WTC11 (cell line): ENCODE measurements around the gene HOXB8. TPM values are rescaled to one million over a fixed set of nuclear protein-coding genes. Genes with fewer than 3 reads are reported as not detected.

Source experiments
- ATAC-seq: fragments of 200-7000 bp; cut with Tn5 transposase; 2 replicates; pipeline ENCODE4 v1.10.0; 2021; ENCODE audit warnings: mild to moderate bottlenecking, moderate library complexity
- CTCF ChIA-PET: fragments of 300-600 bp; sonication (Branson Sonifier 250); formaldehyde crosslinking; loops from one replicate; lab custom pipeline; 2021; ENCODE audit warnings: antibody characterized with exemption; lab: Charles Lee
- POLR2A ChIA-PET: fragments of 350-600 bp; sonication (Branson Sonifier 250); formaldehyde crosslinking; loops from one replicate; lab custom pipeline; 2021; ENCODE audit warnings: antibody characterized with exemption; lab: Charles Lee
- DNase-seq: peaks from one replicate; pipeline ENCODE4 v3.0.0; 2021; ENCODE audit warnings: low spot score
- H3K27ac Mint-ChIP-seq: 2 replicates; pipeline ENCODE4 v1.8.0; 2021; ENCODE audit warnings: mixed read lengths
- H3K27me3 Mint-ChIP-seq: 2 replicates; pipeline ENCODE4 v1.8.0; 2021; ENCODE audit warnings: low read depth, mild to moderate bottlenecking, moderate library complexity, mixed read lengths
- H3K36me3 Mint-ChIP-seq: 2 replicates; pipeline ENCODE4 v1.8.0; 2021; ENCODE audit warnings: mixed read lengths
- H3K4me1 Mint-ChIP-seq: 2 replicates; pipeline ENCODE4 v1.8.0; 2022; ENCODE audit warnings: mixed read lengths
- H3K4me3 Mint-ChIP-seq: 2 replicates; pipeline ENCODE4 v1.8.0; 2021; ENCODE audit warnings: mild to moderate bottlenecking, moderate library complexity, mixed read lengths
- H3K9me3 Mint-ChIP-seq: 2 replicates; pipeline ENCODE4 v1.8.0; 2021; ENCODE audit warnings: mixed read lengths
- E2F1 ChIP-seq: sonication (generic); formaldehyde crosslinking; IDR thresholded peaks from 2 replicates; pipeline ENCODE4 v1.8.0; 2022; ENCODE audit warnings: mild to moderate bottlenecking, missing genetic modification reagents
- E2F5 ChIP-seq: sonication (generic); formaldehyde crosslinking; IDR thresholded peaks from 2 replicates; pipeline ENCODE4 v1.8.1; 2022; ENCODE audit warnings: mild to moderate bottlenecking, moderate library complexity, missing genetic modification reagents
- EMX1 ChIP-seq: fragments of 250-450 bp; sonication (Bioruptor Pico); IDR thresholded peaks from 2 replicates; pipeline ENCODE4 v1.8.0; 2021; ENCODE audit warnings: mild to moderate bottlenecking
- FOXK1 ChIP-seq: sonication (generic); formaldehyde crosslinking; IDR thresholded peaks from 2 replicates; pipeline ENCODE4 v1.8.0; 2022; ENCODE audit warnings: mild to moderate bottlenecking, moderate library complexity, missing genetic modification reagents
- FOXP1 ChIP-seq: sonication (generic); formaldehyde crosslinking; IDR thresholded peaks from 2 replicates; pipeline ENCODE4 v1.8.0; 2022; ENCODE audit warnings: missing genetic modification reagents, mild to moderate bottlenecking, moderate library complexity, borderline replicate concordance
- HMGA2 ChIP-seq: fragments of 250-450 bp; sonication (Bioruptor Pico); IDR thresholded peaks from 2 replicates; pipeline ENCODE4 v1.4.0; 2021; ENCODE audit warnings: mild to moderate bottlenecking, moderate library complexity
- NFE2L1 ChIP-seq: sonication (generic); formaldehyde crosslinking; IDR thresholded peaks from 2 replicates; pipeline ENCODE4 v1.8.1; 2023; ENCODE audit warnings: missing genetic modification reagents
- NR1H2 ChIP-seq: sonication (generic); formaldehyde crosslinking; IDR thresholded peaks from 2 replicates; pipeline ENCODE4 v1.9.0; 2021; ENCODE audit warnings: mild to moderate bottlenecking, moderate library complexity, missing genetic modification reagents
- NR3C1 ChIP-seq: sonication (generic); formaldehyde crosslinking; conservative IDR thresholded peaks from 2 replicates; pipeline ENCODE4 v1.8.1; 2023; ENCODE audit warnings: low read depth, mild to moderate bottlenecking, missing genetic modification reagents
- OVOL2 ChIP-seq: fragments of 250-450 bp; sonication (Bioruptor Pico); IDR thresholded peaks from 2 replicates; pipeline ENCODE4 v1.9.0; 2021; ENCODE audit warnings: mild to moderate bottlenecking, borderline replicate concordance
- PRRX2 ChIP-seq: fragments of 250-450 bp; sonication (Bioruptor Pico); IDR thresholded peaks from 2 replicates; pipeline ENCODE4 v1.8.0; 2021; ENCODE audit warnings: mild to moderate bottlenecking
- RELA ChIP-seq: sonication (generic); formaldehyde crosslinking; IDR thresholded peaks from 2 replicates; pipeline ENCODE4 v1.8.1; 2022; ENCODE audit warnings: missing genetic modification reagents, mild to moderate bottlenecking, borderline replicate concordance
- SMAD3 ChIP-seq: sonication (generic); formaldehyde crosslinking; IDR thresholded peaks from 2 replicates; pipeline ENCODE4 v1.8.0; 2022; ENCODE audit warnings: missing genetic modification reagents, mild to moderate bottlenecking, borderline replicate concordance
- SOX15 ChIP-seq: fragments of 250-450 bp; sonication (Bioruptor Pico); IDR thresholded peaks from 2 replicates; pipeline ENCODE4 v1.9.0; 2021; ENCODE audit warnings: mild to moderate bottlenecking
- TCF7 ChIP-seq: sonication (generic); formaldehyde crosslinking; IDR thresholded peaks from 2 replicates; pipeline ENCODE4 v1.8.0; 2022; ENCODE audit warnings: mild to moderate bottlenecking, low read depth, missing genetic modification reagents, moderate library complexity
- ZNF121 ChIP-seq: sonication (generic); formaldehyde crosslinking; IDR thresholded peaks from 2 replicates; pipeline ENCODE4 v1.8.0; 2023; ENCODE audit warnings: missing genetic modification reagents
- ZNF232 ChIP-seq: sonication (generic); formaldehyde crosslinking; IDR thresholded peaks from 2 replicates; pipeline ENCODE4 v1.8.0; 2022; ENCODE audit warnings: mild to moderate bottlenecking, missing genetic modification reagents
- ZNF281 ChIP-seq: sonication (generic); formaldehyde crosslinking; IDR thresholded peaks from 2 replicates; pipeline ENCODE4 v1.8.0; 2023; ENCODE audit warnings: mild to moderate bottlenecking, missing genetic modification reagents
- ZNF416 ChIP-seq: fragments of 250-450 bp; sonication (Bioruptor Pico); IDR thresholded peaks from 2 replicates; pipeline ENCODE4 v1.9.0; 2021; ENCODE audit warnings: mild to moderate bottlenecking, inconsistent platforms
- total RNA-seq: library from RNA; stranded (reverse); gene quantifications from 3 replicates; pipeline ENCODE4 v1.2.3, GENCODE V29; 2021
- TF ChIP-seq, protein P1 (sequence below): sonication (generic); formaldehyde crosslinking; IDR thresholded peaks from 2 replicates; pipeline ENCODE4 v1.8.1; 2022; ENCODE audit warnings: low read depth, mild to moderate bottlenecking, moderate library complexity, missing genetic modification reagents, borderline replicate concordance
- TF ChIP-seq, protein P2 (sequence below): fragments of 250-450 bp; sonication (Bioruptor Pico); IDR thresholded peaks from 2 replicates; pipeline ENCODE4 v1.9.0; 2021; ENCODE audit warnings: mild to moderate bottlenecking
- TF ChIP-seq, protein P3 (sequence below): sonication (generic); formaldehyde crosslinking; IDR thresholded peaks from 2 replicates; pipeline ENCODE4 v1.8.1; 2023; ENCODE audit warnings: mild to moderate bottlenecking, missing genetic modification reagents, moderate library complexity
- TF ChIP-seq, protein P4 (sequence below): sonication (generic); formaldehyde crosslinking; conservative IDR thresholded peaks from 2 replicates; pipeline ENCODE4 v1.8.1; 2022; ENCODE audit warnings: mild to moderate bottlenecking, missing genetic modification reagents
- TF ChIP-seq, protein P5 (sequence below): fragments of 250-450 bp; sonication (Bioruptor Pico); IDR thresholded peaks from 2 replicates; pipeline ENCODE4 v1.8.0; 2021; ENCODE audit warnings: mild to moderate bottlenecking
- TF ChIP-seq, protein P6 (sequence below): sonication (generic); formaldehyde crosslinking; IDR thresholded peaks from 2 replicates; pipeline ENCODE4 v1.8.0; 2022; ENCODE audit warnings: mild to moderate bottlenecking, missing genetic modification reagents

The HOXB8 gene
- total RNA-seq, 1 experiment from 2014 or later: not detected

- peaks cover 26% of the 10 kb centered on the region for H3K4me1 Mint-ChIP-seq
- no peak for ATAC-seq
- H3K27me3 Mint-ChIP-seq: peaks cover 40% of the 10 kb centered on the region; the same call in 1 of the 2 replicates
Measured at GRCh38 chr17:48565022-48565554, 50.0 kb downstream of the HOXB8 start.

GRCh38 chr17:48564188-48565021, 50.7 kb downstream of the HOXB8 start:
- H3K4me1 Mint-ChIP-seq: peaks cover 32% of the 10 kb centered on the region
- peak; percentile 17 for ATAC-seq
- no peaks in the 10 kb centered on the region for H3K36me3 Mint-ChIP-seq
- ChIA-PET CTCF (interaction anchor here (1.0 to 2.3 kb wide), 5 partner anchors 17 to 72 kb away, joined by 3 to 8 read pairs (median 4); no protein-coding TSS in a partner anchor), POLR2A (no interaction called here)
- H3K27me3 Mint-ChIP-seq: peaks cover 47% of the 10 kb centered on the region; the same call in 1 of the 2 replicates
- no peaks in the 10 kb centered on the region for H3K9me3 Mint-ChIP-seq
- H3K27ac Mint-ChIP-seq: no peak overlapping the region
- DNase-seq: no peak
- H3K4me3 Mint-ChIP-seq: peak overlapping the region; percentile 45
- no peak for TF ChIP-seq RELA
- TF ChIP-seq E2F5 (CRISPR knock-in tag): no peak
- TF ChIP-seq, protein P1, sequence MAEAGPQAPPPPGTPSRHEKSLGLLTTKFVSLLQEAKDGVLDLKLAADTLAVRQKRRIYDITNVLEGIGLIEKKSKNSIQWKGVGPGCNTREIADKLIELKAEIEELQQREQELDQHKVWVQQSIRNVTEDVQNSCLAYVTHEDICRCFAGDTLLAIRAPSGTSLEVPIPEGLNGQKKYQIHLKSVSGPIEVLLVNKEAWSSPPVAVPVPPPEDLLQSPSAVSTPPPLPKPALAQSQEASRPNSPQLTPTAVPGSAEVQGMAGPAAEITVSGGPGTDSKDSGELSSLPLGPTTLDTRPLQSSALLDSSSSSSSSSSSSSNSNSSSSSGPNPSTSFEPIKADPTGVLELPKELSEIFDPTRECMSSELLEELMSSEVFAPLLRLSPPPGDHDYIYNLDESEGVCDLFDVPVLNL: no peak
- TF ChIP-seq SOX15 (CRISPR knock-in tag): no peak
- TF ChIP-seq, protein P2, sequence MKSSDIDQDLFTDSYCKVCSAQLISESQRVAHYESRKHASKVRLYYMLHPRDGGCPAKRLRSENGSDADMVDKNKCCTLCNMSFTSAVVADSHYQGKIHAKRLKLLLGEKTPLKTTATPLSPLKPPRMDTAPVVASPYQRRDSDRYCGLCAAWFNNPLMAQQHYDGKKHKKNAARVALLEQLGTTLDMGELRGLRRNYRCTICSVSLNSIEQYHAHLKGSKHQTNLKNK (CRISPR knock-in tag): no peak
- TF ChIP-seq FOXP1: no peak
- TF ChIP-seq NR1H2 (CRISPR knock-in tag): no peak
- TF ChIP-seq E2F1 (CRISPR knock-in tag): no peak
- TF ChIP-seq, protein P3, sequence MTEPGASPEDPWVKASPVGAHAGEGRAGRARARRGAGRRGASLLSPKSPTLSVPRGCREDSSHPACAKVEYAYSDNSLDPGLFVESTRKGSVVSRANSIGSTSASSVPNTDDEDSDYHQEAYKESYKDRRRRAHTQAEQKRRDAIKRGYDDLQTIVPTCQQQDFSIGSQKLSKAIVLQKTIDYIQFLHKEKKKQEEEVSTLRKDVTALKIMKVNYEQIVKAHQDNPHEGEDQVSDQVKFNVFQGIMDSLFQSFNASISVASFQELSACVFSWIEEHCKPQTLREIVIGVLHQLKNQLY: no peak
- TF ChIP-seq TCF7 (CRISPR knock-in tag): no peak
- TF ChIP-seq HMGA2 (CRISPR knock-in tag): no peak
- TF ChIP-seq, protein P4, sequence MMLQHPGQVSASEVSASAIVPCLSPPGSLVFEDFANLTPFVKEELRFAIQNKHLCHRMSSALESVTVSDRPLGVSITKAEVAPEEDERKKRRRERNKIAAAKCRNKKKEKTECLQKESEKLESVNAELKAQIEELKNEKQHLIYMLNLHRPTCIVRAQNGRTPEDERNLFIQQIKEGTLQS: no peak

More at GRCh38 chr17:48565022-48565554, 50.0 kb downstream of the HOXB8 start:
- CTCF ChIA-PET: interaction anchor here (1.3 to 1.5 kb wide), 3 partner anchors 18 to 64 kb away, joined by 3 to 5 read pairs (median 4); no protein-coding TSS in a partner anchor
- Mint-ChIP-seq H3K36me3 (no peaks in the 10 kb centered on the region), H3K4me3 (peak overlapping the region; percentile 45), H3K9me3 (no peaks in the 10 kb centered on the region)
- no peak for DNase-seq
- TF ChIP-seq SOX15 (CRISPR knock-in tag): no peak
- TF ChIP-seq, protein P5, sequence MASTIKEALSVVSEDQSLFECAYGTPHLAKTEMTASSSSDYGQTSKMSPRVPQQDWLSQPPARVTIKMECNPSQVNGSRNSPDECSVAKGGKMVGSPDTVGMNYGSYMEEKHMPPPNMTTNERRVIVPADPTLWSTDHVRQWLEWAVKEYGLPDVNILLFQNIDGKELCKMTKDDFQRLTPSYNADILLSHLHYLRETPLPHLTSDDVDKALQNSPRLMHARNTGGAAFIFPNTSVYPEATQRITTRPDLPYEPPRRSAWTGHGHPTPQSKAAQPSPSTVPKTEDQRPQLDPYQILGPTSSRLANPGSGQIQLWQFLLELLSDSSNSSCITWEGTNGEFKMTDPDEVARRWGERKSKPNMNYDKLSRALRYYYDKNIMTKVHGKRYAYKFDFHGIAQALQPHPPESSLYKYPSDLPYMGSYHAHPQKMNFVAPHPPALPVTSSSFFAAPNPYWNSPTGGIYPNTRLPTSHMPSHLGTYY: no peak
- no peak for TF ChIP-seq PRRX2
- TF ChIP-seq ZNF232 (CRISPR knock-in tag): no peak
- TF ChIP-seq OVOL2 (CRISPR knock-in tag): no peak
- no peak for TF ChIP-seq FOXK1 (CRISPR knock-in tag)
- TF ChIP-seq RELA: no peak
- no peak for TF ChIP-seq NFE2L1 (CRISPR knock-in tag)
- TF ChIP-seq, protein P6, sequence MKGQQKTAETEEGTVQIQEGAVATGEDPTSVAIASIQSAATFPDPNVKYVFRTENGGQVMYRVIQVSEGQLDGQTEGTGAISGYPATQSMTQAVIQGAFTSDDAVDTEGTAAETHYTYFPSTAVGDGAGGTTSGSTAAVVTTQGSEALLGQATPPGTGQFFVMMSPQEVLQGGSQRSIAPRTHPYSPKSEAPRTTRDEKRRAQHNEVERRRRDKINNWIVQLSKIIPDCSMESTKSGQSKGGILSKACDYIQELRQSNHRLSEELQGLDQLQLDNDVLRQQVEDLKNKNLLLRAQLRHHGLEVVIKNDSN (CRISPR knock-in tag): no peak
- TF ChIP-seq SMAD3 (CRISPR knock-in tag): no peak
- TF ChIP-seq ZNF121 (CRISPR knock-in tag): no peak
- no peak for TF ChIP-seq ZNF281 (CRISPR knock-in tag)
- TF ChIP-seq NR3C1 (CRISPR knock-in tag): no peak
- TF ChIP-seq EMX1 (CRISPR knock-in tag): no peak
- no peak for TF ChIP-seq ZNF416 (CRISPR knock-in tag)
- TF ChIP-seq, all 79 proteins: peak for 0
- no peak overlapping the region for H3K27ac Mint-ChIP-seq
- POLR2A ChIA-PET: no interaction called here
